Hepatocyte (in vitro differentiated cells): Measurements from ENCODE around the gene PNPLA7. TPM values are rescaled to one million over a fixed set of nuclear protein-coding genes. Genes with fewer than 3 reads are reported as not detected.
"Not testable (repeated sequence)": the region's sequence is repeated elsewhere in the genome, so short reads cannot be mapped to it uniquely, and the experiment has no call there.

Source experiments
- DNase-seq: peaks from one replicate; pipeline ENCODE4 v3.0.0-alpha.2; 2016; ENCODE audit warnings: low spot score
- H2AFZ ChIP-seq: fragments of 200-600 bp; sonication (generic); 2 replicates; pipeline ENCODE4 v1.6.0; 2016; ENCODE audit warnings: antibody characterized with exemption, mild to moderate bottlenecking
- H3K27ac ChIP-seq: fragments of 200-600 bp; sonication (generic); 2 replicates; pipeline ENCODE4 v1.5.1; 2016; ENCODE audit warnings: mild to moderate bottlenecking
- H3K27me3 ChIP-seq: fragments of 200-600 bp; sonication (generic); 2 replicates; pipeline ENCODE4 v1.6.1; 2016
- H3K36me3 ChIP-seq: fragments of 200-600 bp; sonication (generic); replicated peaks from 2 replicates; pipeline ENCODE4 v1.5.1; 2016; ENCODE audit warnings: low read depth; ENCODE audit not compliant: insufficient read depth
- H3K4me1 ChIP-seq: fragments of 200-600 bp; sonication (generic); 2 replicates; pipeline ENCODE4 v1.5.1; 2016; ENCODE audit warnings: mild to moderate bottlenecking, moderate library complexity; ENCODE audit not compliant: insufficient read depth
- H3K4me2 ChIP-seq: fragments of 200-600 bp; sonication (generic); 2 replicates; pipeline ENCODE4 v1.6.0; 2016
- H3K4me3 ChIP-seq: fragments of 200-600 bp; sonication (generic); 2 replicates; pipeline ENCODE4 v1.5.1; 2016; ENCODE audit warnings: mild to moderate bottlenecking
- H3K79me2 ChIP-seq: fragments of 200-600 bp; sonication (generic); 2 replicates; pipeline ENCODE4 v1.6.0; 2017; ENCODE audit warnings: mild to moderate bottlenecking
- H3K9me2 ChIP-seq: fragments of 200-600 bp; sonication (generic); replicated peaks from 2 replicates; pipeline ENCODE4 v1.6.0; 2017; ENCODE audit warnings: mild to moderate bottlenecking; ENCODE audit not compliant: insufficient read depth
- H3K9me3 ChIP-seq: fragments of 200-600 bp; sonication (generic); 2 replicates; pipeline ENCODE4 v1.5.1; 2016; ENCODE audit warnings: low read depth, mild to moderate bottlenecking
- H4K20me1 ChIP-seq: fragments of 200-600 bp; sonication (generic); 2 replicates; pipeline ENCODE4 v1.6.0; 2016; ENCODE audit warnings: mild to moderate bottlenecking; ENCODE audit not compliant: insufficient read depth, poor library complexity, severe bottlenecking
- CTCF ChIP-seq: fragments of 200-600 bp; sonication (generic); IDR thresholded peaks from 2 replicates; pipeline ENCODE4 v1.5.1; 2016; ENCODE audit warnings: antibody characterized with exemption, mild to moderate bottlenecking; ENCODE audit not compliant: poor library complexity
- EZH2 ChIP-seq: fragments of 200-600 bp; sonication (generic); IDR thresholded peaks from 2 replicates; pipeline ENCODE4 v1.6.1; 2016; ENCODE audit warnings: antibody characterized with exemption, mild to moderate bottlenecking, borderline replicate concordance
- EZH2phosphoT487 ChIP-seq: fragments of 200-600 bp; sonication (generic); IDR thresholded peaks from one replicate; pipeline ENCODE4 v1.6.1; 2018; ENCODE audit warnings: antibody characterized with exemption, mild to moderate bottlenecking, low read depth, moderate library complexity; ENCODE audit not compliant: unreplicated experiment, severe bottlenecking
- WGBS: methylation state at CpG from one replicate; pipeline ENCODE4 v1.1.6; 2016; ENCODE audit warnings: low lambda C conversion rate; ENCODE audit errors: missing lambda C conversion rate; 5-methylcytosine and 5-hydroxymethylcytosine counted together
- polyA plus RNA-seq: library from polyadenylated mRNA; unstranded; fragments of >200 nt; fragmentation: Nextera tagmentation; extraction: Ambion mirVana; gene quantifications from 2 replicates; pipeline ENCODE4 v1.2.1, GENCODE V29; 2016
- total RNA-seq: library from RNA; depleted of rRNA; stranded (reverse); fragments of >200 nt; gene quantifications from 2 replicates; pipeline ENCODE4 v1.2.3, GENCODE V29; 2014

The PNPLA7 gene
- total and polyA plus RNA-seq, 2 experiments from 2014 or later, result 0.62 to 0.77 TPM

DNA sequence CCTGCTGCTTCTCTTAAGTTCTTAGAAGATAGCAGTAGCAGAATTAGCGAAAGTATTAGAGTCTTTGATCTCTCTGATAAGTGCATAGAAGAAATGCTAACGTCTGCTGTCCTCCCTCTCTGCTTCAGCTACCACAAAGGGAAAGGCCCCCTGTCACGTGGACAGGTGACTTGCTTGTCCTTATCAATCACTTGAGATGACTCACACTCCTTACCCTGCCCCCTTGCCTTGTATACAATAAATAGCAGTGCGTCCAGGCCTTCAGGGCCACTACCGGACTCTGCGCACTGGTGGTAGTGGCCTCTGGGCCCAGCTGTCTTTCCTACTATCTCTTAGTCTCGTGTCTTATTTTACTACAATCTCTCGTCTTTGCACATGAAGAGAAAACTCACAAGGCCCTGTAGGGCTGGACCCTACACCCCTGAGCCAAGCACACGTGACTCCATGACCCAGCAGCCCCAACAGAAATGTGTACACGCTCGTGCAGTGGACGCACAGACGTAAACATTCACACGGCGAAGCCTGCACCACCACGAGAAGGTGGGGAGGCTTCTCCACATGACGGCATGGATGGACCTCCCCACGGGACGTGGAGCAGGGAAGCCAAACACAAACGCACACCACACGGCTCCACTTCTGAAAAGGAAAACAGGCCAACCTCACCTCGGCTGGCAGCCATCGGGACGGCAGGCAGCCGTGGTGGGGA is 38.3 kb downstream of the PNPLA7 start:
- WGBS, result 79% methylated on average over 25 of the region's 25 CpGs
- no peaks in the 10 kb centered on the region for H3K36me3 ChIP-seq
- no peak overlapping the region for H3K4me2 ChIP-seq
- peak overlapping the region; percentile 34 for H3K27ac ChIP-seq
- no peak overlapping the region for H3K4me3 ChIP-seq
- no peaks in the 10 kb centered on the region for H3K27me3 ChIP-seq
- no peaks in the 10 kb centered on the region for H4K20me1 ChIP-seq
- no peaks in the 10 kb centered on the region for H3K9me3 ChIP-seq
- H2AFZ ChIP-seq, result no peak overlapping the region
- DNase-seq, result peak; percentile 78
- peak; percentile 90 for TF ChIP-seq EZH2phosphoT487
- no peak for TF ChIP-seq CTCF
- TF ChIP-seq EZH2, result no peak
- H3K4me1 ChIP-seq, result no peaks in the 10 kb centered on the region
- no peaks in the 10 kb centered on the region for H3K9me2 ChIP-seq
- no peaks in the 10 kb centered on the region for H3K79me2 ChIP-seq

DNA sequence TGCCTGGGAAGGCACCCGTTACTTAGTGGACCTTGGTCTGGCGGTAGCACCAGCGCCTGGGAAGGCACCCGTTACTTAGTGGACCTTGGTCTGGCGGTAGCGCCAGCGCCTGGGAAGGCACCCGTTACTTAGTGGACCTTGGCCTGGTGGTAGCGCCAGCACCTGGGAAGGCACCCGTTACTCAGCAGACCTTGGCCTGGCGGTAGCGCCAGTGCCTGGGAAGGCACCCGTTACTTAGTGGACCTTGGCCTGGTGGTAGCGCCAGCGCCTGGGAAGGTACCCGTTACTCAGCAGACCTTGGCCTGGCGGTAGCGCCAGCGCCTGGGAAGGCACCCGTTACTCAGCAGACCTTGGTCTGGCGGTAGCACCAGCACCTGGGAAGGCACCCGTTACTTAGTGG is 39.1 kb downstream of the PNPLA7 start:
- not testable (repeated sequence) for H2AFZ ChIP-seq, H3K4me3 ChIP-seq, H4K20me1 ChIP-seq, H3K27me3 ChIP-seq, H3K36me3 ChIP-seq, H3K4me2 ChIP-seq, H3K9me3 ChIP-seq, H3K4me1 ChIP-seq, H3K9me2 ChIP-seq, DNase-seq, H3K79me2 ChIP-seq, H3K27ac ChIP-seq
- WGBS, result 97% methylated on average over 17 of the region's 22 CpGs

DNA sequence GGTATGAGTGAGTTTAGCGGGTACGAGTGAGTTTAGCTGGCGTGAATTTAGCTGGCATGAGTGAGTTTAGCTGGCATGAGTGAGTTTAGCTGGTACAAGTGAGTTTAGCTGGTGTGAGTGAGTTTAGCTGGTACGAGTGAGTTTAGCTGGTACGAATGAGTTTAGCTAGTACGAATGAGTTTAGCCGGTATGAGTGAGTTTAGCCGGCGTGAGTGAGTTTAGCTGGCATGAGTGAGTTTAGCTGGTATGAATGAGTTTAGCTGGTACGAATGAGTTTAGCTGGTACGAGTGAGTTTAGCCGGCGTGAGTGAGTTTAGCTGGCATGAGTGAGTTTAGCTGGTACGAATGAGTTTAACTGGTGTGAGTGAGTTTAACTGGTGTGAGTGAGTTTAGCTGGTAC is 41.0 kb downstream of the PNPLA7 start:
- Histone ChIP-seq H3K27me3 (no peaks in the 10 kb centered on the region), H3K9me3 (no peaks in the 10 kb centered on the region), H4K20me1 (no peaks in the 10 kb centered on the region), H3K79me2 (no peaks in the 10 kb centered on the region), H3K9me2 (no peaks in the 10 kb centered on the region), H3K4me1 (no peaks in the 10 kb centered on the region), H2AFZ (no peak overlapping the region), H3K4me3 (no peak overlapping the region), H3K36me3 (no peaks in the 10 kb centered on the region), H3K4me2 (no peak overlapping the region), H3K27ac (no peak overlapping the region)
- WGBS, result 98% methylated on average over 14 of the region's 14 CpGs
- TF ChIP-seq CTCF (no peak), EZH2phosphoT487 (no peak), EZH2 (no peak)
- no peak for DNase-seq

- no peaks in the 10 kb centered on the region for H3K36me3 ChIP-seq
- no peak for DNase-seq
- TF ChIP-seq CTCF, result no peak
- no peak for TF ChIP-seq EZH2phosphoT487
- no peak for TF ChIP-seq EZH2
- H3K27me3 ChIP-seq, result no peaks in the 10 kb centered on the region
- H3K9me3 ChIP-seq, result no peaks in the 10 kb centered on the region
- H2AFZ ChIP-seq, result no peak overlapping the region
- H3K9me2 ChIP-seq, result no peaks in the 10 kb centered on the region
- no peak overlapping the region for H3K4me3 ChIP-seq
- WGBS, result 94% methylated on average over 26 of the region's 26 CpGs
- H3K27ac ChIP-seq, result no peak overlapping the region
- H3K4me1 ChIP-seq, result no peaks in the 10 kb centered on the region
- no peaks in the 10 kb centered on the region for H3K79me2 ChIP-seq
- no peaks in the 10 kb centered on the region for H4K20me1 ChIP-seq
- no peak overlapping the region for H3K4me2 ChIP-seq
Observed at GRCh38 chr9:137506702-137507171, 43.5 kb downstream of the PNPLA7 start.
